Measurements from ENCODE around the gene KCNMB2.
"Not testable (repeated sequence)": the region's sequence is repeated elsewhere in the genome, so short reads cannot be mapped to it uniquely, and the experiment has no call there.

The KCNMB2 gene

DNA sequence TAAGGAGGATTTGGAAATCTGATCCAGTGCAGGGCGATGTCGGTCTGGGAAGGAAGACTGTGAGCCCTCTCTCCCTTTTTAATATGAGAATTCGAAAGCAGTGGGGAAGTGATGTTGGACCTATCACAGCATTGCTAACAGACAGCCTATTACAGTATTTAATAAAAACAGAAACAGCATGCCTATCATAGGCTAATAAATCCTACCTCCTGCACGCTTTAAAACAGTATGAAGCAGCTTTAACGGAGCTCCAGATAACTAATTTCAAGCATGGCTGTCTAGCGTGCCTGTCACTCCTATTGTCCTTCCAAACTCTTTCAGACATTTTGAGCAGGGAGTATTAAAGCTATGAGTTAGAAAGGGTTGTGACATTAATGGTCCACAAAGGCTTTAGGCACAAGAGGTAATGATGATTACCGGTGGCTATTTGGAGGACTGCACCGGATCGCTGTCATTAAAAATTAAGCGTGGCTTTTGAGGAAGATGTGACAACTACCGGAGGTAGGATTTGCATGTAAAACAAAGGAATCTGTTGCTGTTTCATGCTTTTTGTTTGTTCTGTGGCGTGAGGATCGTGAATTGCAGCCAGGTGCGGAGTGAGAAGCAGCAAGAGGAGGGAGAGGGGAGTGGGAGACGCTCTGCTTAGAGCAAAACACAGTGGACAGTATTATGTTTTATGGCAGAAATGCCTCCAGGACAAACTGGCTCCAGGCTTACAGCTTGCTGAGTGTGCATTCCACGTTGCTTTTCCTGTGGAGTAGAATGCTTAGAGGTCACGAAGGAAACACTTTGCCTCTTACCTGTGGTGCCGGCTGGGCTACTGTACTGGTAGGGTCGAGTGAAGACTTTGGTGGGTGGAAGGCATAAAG lies at the start of gene KCNMB2:
TSS of gene KCNMB2 (plus strand) at position 226 of the 869 bp plus-strand sequence.
- DNase-seq, result peak; percentile 94

- DNase-seq, result no peak
Measured at GRCh38 chr3:178486903-178487302, 49.3 kb upstream of the KCNMB2 start.

GRCh38 chr3:178487752-178488151 lies 48.5 kb upstream of the KCNMB2 start:
- DNase-seq, result no peak

DNA sequence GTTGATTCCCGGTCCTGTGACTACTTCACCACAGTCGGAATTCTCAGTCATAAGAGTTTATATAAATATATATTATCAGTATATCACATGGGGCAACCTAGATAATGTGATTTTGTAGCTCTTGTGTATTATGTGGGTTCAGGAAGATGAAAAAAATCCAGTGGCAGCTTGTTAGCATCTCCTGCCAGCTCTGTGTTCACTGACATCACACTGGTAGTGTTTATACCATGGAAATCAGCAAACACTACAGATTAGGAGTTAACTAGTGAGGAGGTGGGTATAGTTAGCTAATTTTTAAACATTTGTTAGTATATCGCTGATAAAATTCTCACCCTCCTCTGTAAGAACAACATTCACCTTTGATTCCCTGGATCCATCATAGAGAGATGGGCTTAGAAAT lies 44.5 kb upstream of the KCNMB2 start:
- no peak for DNase-seq

DNA sequence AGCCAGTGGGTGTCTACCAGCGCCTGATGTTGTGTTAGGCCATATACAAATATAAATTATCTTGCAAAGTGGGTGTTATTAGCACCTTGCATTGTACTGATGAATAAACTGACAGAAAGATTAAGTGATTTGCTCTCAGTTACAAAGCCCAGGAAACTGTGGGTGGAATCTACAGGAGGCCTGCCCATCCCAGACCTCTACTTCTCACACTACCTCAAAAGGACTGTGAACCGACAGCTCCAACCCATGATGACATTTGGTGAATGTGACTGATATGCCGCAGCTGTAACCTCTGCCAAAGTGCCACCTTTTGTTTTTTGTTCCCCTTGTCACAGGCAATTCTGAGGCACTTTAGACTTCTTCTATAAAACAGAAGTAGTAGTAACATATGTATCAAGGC lies 43.7 kb upstream of the KCNMB2 start:
- DNase-seq, result peak; percentile 91

- no peak for DNase-seq
Measured at GRCh38 chr3:178494386-178494785, 41.9 kb upstream of the KCNMB2 start.

DNA sequence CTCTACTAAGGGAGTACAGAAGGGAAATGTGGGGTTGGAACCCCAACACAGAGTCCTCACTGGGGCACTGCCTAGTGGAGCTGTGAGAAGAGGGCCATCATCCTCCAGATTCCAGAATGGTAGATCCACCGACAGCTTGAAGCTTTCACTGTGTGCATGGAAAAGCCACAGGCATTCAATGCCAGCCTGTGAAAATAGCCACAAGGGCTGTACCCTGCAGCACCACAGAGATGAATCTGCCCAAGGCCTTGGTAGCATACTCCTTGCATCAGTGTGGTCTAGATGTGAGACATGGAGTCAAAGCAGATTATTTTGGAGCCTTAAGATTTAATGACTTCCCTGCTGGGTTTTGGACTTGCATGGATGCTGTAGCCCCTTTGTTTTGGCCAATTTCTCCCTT lies 39.3 kb upstream of the KCNMB2 start:
- no peak for DNase-seq

GRCh38 chr3:178498871-178499270 lies 37.4 kb upstream of the KCNMB2 start:
- no peak for DNase-seq

GRCh38 chr3:178500631-178501030 lies 35.6 kb upstream of the KCNMB2 start:
- no peak for DNase-seq

- DNase-seq, result no peak
Measured at GRCh38 chr3:178504128-178504527, 32.1 kb upstream of the KCNMB2 start.

DNA sequence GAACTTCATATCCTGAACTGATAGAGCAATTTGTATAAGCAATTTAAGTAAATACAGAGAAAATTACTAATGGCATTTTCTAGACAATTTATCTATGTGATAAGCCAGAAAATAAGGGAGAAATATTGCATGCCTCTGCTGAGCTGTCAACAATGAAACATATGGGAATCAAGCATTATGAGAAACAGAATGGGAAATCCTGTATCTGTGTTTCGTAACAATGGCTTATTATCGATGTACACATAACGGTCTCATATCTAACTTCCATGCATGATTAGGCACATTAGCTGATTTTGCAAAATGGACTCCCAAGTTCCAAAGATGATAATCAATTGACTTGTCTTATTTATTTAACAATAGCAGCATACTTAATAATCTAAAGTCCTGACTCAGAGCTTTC lies 30.4 kb upstream of the KCNMB2 start:
- DNase-seq, result no peak

GRCh38 chr3:178507507-178508442 lies 28.5 kb upstream of the KCNMB2 start:
- DNase-seq, result no peak

GRCh38 chr3:178508443-178508825 lies 27.8 kb upstream of the KCNMB2 start:
- no peak for DNase-seq

DNA sequence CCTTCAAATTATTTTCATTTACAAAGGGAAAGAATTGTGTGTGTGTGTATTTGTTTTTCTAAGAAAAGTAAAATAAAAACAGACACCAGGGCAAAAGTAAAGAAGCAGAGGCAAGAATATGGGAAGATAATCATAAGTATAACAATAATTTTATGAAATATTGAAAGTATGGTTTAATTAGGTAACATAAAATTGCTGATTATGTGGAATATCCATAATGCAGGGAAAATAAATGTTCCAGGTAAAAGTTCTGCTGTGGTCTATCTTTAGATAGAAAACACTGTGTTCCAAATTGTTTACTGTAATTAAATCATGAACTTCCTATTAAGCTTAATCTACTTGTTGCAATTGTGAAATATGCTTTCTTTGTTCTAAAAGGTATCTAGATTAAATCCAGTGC lies 25.7 kb upstream of the KCNMB2 start:
- no peak for DNase-seq

DNA sequence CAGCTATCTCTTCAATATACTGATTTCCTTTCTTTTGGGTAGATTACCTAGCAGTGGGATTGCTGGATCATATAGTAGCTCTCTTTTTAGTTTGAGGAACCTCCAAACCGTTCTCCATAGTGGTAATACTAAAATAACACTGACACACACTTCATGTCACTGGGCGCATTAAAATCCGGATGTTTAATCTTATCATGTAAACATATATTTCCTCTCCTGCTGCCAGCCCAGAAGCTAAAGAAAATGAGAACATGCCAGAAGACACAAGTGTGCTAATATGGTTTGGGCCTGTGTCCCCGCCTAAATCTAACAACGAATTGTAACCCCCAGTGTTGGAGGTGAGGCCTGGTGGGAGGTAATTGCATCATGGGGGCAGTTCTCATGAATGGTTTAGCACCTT lies 23.6 kb upstream of the KCNMB2 start:
- no peak for DNase-seq

GRCh38 chr3:178513546-178514380 lies 22.5 kb upstream of the KCNMB2 start:
- DNase-seq, result no peak

- DNase-seq, result no peak
Measured at GRCh38 chr3:178514401-178514800, 21.8 kb upstream of the KCNMB2 start.

- DNase-seq, result not testable (repeated sequence)
Measured at GRCh38 chr3:178515076-178515744, 21.0 kb upstream of the KCNMB2 start.

DNA sequence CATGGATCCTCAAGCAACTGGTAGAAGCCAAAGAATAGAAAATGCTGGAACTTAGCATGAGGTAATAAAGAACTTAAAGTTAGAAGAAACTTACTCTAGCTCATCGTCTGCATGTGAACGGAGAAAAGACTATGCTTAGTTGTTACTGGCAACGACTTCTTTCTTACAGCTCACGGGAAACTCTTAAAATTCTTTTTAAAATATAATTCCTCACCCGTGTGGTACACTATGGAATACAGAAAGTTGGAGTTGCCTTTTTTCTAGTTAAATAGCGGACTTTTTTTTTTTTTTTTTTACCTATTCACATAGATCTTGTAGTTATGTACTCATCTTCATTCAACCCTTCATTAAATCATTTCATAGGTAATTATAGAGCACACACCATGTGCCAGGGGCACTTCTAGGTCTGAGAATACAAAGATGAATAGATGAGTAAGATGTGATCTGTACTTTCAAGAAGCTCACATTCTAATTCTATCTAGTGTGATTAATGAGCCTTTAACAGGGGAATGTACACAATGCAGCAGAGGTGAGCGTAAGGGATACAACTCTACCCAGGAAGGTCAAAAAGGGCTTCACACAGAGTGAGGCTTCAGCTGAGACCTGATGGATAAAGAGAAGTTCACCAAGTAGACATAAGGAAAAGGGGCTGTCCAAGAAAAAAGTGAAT lies 18.4 kb upstream of the KCNMB2 start:
- no peak for DNase-seq

DNA sequence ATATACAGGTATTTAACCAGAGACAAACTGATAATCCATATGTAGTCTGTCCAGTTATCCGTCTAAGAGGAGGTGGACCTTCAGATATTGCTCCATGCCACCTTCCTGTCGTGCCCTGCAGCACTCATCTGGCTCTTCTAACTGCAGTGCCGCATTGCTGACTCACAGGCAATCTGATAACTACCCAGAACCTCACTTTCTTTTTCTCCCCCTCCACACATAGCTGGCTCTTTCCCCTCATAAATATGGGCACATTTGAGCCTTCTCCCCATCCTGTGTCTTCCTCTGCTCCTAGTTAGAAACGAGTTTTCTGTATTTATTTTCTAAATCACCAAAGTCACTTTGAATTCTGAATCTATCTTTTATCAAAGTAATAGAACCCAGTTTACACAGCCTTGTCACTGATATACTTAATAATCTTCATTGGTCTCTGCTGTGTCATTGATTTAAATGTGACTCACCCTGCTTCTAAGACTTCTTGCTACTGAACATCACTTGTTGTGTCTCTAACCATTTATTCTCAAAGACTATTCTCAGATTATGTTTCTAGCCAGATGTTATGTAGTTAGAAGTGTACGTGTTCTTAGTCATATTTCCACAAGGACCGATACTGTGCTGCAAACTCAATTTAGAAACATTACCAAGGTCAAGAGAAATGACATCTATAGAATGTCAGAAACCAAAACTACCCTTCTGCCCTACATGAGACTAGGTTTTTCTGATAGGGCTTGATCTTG lies 17.4 kb upstream of the KCNMB2 start:
- no peak for DNase-seq

DNA sequence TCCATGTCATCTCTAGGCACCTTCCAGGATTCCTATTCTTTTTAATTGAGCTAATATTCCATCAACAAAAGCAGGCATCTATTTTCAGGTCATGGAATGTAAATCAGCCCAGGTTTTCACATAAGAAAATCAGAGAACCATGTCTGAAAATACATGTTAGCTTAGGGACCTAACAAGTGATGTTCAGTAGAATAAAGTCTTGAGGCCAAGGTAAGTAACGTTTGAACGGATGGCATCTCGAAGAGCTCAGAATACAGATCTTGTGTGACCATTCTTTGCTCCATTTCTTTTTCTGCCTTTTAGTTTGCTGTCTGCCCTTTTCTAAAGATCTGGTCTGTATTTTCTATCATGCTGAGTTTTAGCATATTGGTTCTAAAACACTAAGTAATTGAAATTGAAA lies 16.5 kb upstream of the KCNMB2 start:
- no peak for DNase-seq
